ENCODE measurements around the gene STK24. TPM values are rescaled to one million over a fixed set of nuclear protein-coding genes. Genes with fewer than 3 reads are reported as not detected.

STK24 gene
- total RNA-seq, 2 donors from 2014 or later, result 35.0 to 56.7 TPM

DNA sequence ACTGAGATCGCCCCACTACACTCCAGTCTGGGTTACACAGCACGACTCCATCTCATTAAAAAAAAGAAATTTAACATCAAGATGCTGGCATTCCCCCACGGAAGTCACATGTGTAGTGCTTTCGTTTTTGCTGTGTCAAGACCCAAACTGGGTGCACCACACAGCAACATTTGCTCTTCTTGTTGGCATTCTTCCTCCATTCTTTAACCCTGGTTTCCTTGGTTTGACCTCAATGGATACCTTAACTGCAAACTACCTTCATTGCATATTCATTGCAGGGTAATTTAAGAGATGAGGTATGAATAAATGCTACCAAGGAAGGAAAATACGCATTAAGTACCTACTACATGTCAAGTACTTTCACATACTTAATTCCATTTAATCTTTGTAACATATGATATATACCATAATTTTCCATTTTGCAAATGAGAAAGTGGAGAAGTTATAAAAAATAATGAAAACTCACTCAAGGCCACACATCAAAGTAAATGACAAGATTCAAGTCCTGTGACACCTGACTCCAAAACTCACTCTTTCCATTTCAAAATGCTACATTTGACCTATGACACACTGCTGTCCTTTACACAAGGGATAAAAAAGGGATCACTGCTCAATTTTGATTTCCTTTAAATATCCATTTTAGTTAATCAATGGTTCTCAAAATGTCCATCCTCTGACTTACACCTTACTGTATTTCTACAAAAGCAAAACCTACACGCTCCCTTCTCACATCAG is 59.2 kb downstream of the STK24 start:
- intact Hi-C loops (cut with DNase I), result no loop called here
- peaks cover 39% of the 10 kb centered on the region for H3K4me1 ChIP-seq
- H3K36me3 ChIP-seq (replicated peaks in 1 of 2; ENCODE audit: insufficient read depth in 1 of 2, low read depth in 2 of 2), result no peaks in the 10 kb centered on the region
- no peaks in the 10 kb centered on the region for H3K27me3 ChIP-seq
- DNase-seq, result no peak
- WGBS, 2 donors, result 84 to 90% methylated on average over 6 of the region's 6 CpGs
- no peaks in the 10 kb centered on the region for H3K9me3 ChIP-seq
- no peak for ATAC-seq
- H3K4me3 ChIP-seq, result no peak overlapping the region
- no peak for TF ChIP-seq POLR2A (IDR thresholded peaks at IDR 0.05)
- TF ChIP-seq, protein P1, sequence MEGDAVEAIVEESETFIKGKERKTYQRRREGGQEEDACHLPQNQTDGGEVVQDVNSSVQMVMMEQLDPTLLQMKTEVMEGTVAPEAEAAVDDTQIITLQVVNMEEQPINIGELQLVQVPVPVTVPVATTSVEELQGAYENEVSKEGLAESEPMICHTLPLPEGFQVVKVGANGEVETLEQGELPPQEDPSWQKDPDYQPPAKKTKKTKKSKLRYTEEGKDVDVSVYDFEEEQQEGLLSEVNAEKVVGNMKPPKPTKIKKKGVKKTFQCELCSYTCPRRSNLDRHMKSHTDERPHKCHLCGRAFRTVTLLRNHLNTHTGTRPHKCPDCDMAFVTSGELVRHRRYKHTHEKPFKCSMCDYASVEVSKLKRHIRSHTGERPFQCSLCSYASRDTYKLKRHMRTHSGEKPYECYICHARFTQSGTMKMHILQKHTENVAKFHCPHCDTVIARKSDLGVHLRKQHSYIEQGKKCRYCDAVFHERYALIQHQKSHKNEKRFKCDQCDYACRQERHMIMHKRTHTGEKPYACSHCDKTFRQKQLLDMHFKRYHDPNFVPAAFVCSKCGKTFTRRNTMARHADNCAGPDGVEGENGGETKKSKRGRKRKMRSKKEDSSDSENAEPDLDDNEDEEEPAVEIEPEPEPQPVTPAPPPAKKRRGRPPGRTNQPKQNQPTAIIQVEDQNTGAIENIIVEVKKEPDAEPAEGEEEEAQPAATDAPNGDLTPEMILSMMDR (IDR thresholded peaks at IDR 0.05), result no peak
- H3K27ac ChIP-seq, result no peak overlapping the region

DNA sequence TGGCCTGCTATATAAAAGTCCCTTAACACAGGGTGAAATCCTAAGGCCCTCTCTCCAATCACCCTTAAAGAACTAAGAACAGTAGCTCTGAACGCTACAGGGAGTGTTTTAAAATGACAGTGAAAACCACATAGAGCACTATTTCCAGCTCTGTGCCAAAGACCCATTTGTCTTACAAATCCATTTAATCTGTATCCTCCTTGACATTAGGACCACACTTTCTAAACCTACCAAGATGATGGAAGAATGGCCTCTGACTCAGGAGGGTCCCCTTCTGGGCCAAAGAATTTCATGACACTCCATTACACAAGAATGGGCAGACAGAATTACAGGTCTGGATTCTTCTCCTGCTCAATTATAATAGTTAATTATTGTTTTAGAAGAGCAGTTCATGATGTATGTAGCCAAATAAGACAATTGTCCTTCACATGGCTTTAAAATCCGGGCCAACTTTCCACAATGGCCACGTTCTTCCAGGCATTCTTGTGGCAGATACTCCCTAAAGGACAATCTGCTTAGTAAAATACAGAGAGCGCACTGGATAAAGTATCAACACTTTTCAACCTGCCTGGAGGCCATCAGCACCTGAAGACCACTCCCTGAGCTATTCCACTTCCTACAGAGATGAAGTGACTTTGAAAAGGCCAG is 61.0 kb downstream of the STK24 start:
- H3K9me3 ChIP-seq, result no peaks in the 10 kb centered on the region
- H3K27me3 ChIP-seq, result no peaks in the 10 kb centered on the region
- no peaks in the 10 kb centered on the region for H3K36me3 ChIP-seq (replicated peaks in 1 of 2; ENCODE audit: insufficient read depth in 1 of 2, low read depth in 2 of 2)
- H3K4me3 ChIP-seq, result no peak overlapping the region
- intact Hi-C loops (cut with DNase I), result no loop called here
- peaks cover 22% of the 10 kb centered on the region for H3K4me1 ChIP-seq
- no peak overlapping the region for H3K27ac ChIP-seq
- WGBS, 2 donors, result 78 to 89% methylated on average over 4 of the region's 4 CpGs
- TF ChIP-seq, protein P1 (IDR thresholded peaks at IDR 0.05), result no peak
- TF ChIP-seq POLR2A (IDR thresholded peaks at IDR 0.05), result no peak
- no peak for ATAC-seq
- DNase-seq, result no peak

DNA sequence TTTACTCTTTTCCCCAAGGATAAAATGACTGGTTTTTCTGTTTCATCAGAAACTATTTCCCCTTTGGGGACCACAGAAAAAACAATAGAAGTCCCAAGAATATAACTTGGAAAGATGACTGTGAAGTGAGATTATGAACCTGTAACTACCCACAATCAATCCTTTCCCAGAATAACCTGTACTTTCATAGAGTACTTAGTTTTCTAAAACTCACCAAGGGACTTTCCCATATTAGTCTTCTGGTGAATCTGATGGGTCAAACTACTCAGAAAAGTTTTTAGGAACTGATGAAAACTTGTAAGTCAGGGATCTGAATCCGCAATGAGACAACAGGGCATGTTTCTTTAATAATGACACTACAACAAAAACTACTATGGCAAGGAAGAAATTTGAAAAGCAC is 62.6 kb downstream of the STK24 start:
- TF ChIP-seq POLR2A (IDR thresholded peaks at IDR 0.05), result no peak
- TF ChIP-seq, protein P1 (IDR thresholded peaks at IDR 0.05), result no peak
- DNase-seq (no peak), ATAC-seq (no peak)
- H3K36me3 ChIP-seq (replicated peaks in 1 of 2; ENCODE audit: insufficient read depth in 1 of 2, low read depth in 2 of 2), result no peaks in the 10 kb centered on the region
- no peaks in the 10 kb centered on the region for H3K9me3 ChIP-seq
- H3K4me3 ChIP-seq, result no peak overlapping the region
- no peak overlapping the region for H3K27ac ChIP-seq
- 86 to 94% methylated on average over 1 of the region's 1 CpG for WGBS, 2 donors
- intact Hi-C loops (cut with DNase I), result no loop called here
- H3K4me1 ChIP-seq, result peaks cover 12% of the 10 kb centered on the region
- H3K27me3 ChIP-seq, result no peaks in the 10 kb centered on the region

DNA sequence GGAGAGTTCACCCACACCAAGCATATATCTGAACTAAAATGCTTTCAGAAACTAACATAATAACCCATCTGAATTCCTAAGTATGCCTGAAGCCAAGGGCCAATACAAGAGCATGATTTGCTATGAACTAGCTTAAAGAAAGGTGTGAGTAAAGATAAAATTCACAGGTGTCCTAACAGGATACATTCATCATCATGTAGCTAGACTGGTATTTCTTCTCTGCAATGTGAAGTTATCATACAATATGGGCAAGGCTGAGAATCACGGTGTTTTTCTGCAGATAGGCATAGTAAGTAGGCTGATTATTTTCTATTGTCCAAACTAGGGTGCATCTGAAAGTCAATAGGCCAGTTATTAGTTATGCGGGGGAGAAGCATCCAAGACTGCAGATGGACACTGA is 63.1 kb downstream of the STK24 start:
- ATAC-seq (no peak), DNase-seq (no peak)
- WGBS, 2 donors, result 61 to 65% methylated on average over 2 of the region's 2 CpGs
- H3K9me3 ChIP-seq, result no peaks in the 10 kb centered on the region
- H3K27me3 ChIP-seq, result no peaks in the 10 kb centered on the region
- intact Hi-C loops (cut with DNase I), result no loop called here
- TF ChIP-seq, protein P1 (IDR thresholded peaks at IDR 0.05), result no peak
- no peak for TF ChIP-seq POLR2A (IDR thresholded peaks at IDR 0.05)
- H3K36me3 ChIP-seq (replicated peaks in 1 of 2; ENCODE audit: insufficient read depth in 1 of 2, low read depth in 2 of 2), result no peaks in the 10 kb centered on the region
- H3K27ac ChIP-seq, result no peak overlapping the region
- H3K4me3 ChIP-seq, result no peak overlapping the region
- H3K4me1 ChIP-seq, result peaks cover 12% of the 10 kb centered on the region
